GM21515 (cell line): ENCODE measurements around the gene DDX42.
"Not testable (repeated sequence)": the region's sequence is repeated elsewhere in the genome, so short reads cannot be mapped to it uniquely, and the experiment has no call there.

ENCODE experiments used
- ATAC-seq: cut with Tn5 transposase; IDR thresholded peaks from one replicate; pipeline ENCODE4 v1.9.1; 2021; ENCODE audit not compliant: unreplicated experiment

DDX42 gene

DNA sequence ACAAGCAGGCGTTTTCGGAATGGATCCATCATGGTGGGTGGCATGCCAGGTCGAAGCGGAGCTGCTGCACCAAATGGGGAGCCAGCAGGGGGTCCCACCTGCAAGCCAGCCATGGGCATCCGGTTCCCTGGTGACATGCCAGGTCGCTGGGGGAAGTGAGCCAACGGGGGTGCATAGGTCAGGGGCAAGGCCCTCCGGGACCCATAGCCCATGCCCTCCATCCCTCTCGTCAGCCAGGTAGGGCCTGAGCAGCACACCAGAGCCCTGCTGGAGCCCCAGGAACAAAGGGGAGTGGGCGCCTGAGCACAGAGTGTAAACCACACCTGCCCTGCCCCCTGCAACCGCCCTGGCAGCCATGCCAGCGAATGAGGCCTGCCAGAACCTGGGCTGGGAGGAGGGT is 63.5 kb downstream of the DDX42 start:
- ATAC-seq: no peak

DNA sequence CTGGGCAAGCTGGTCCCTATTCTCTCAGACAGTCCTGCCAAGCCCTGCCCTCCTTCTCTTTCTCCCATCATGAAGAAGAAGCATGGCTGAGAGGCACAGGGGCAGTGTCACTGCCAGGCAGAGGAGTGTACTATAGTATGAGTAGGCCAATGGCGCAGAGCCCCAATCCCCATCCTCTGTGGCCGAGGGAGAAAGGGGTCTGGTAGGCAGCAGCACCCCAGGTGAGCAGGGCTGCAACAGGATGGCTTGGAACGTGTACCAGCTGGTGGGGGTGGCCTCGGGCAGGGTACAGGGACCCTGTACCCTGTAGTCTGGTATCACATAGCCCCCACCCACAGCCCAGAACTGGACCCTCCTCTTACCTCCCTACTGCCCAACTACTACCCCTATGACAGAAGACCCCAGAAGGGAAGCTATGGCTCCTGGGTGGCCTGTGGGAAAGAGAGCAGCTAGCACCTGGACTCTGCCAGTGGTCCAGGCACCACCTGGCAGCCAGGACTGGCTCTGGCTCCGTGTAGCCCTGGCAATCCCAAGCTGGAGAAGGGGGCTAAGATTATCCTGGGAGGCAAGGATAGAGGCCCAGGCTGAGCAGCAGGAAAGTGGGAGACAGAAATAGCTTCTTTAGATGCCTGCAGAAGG is 64.1 kb downstream of the DDX42 start:
- no peak for ATAC-seq

DNA sequence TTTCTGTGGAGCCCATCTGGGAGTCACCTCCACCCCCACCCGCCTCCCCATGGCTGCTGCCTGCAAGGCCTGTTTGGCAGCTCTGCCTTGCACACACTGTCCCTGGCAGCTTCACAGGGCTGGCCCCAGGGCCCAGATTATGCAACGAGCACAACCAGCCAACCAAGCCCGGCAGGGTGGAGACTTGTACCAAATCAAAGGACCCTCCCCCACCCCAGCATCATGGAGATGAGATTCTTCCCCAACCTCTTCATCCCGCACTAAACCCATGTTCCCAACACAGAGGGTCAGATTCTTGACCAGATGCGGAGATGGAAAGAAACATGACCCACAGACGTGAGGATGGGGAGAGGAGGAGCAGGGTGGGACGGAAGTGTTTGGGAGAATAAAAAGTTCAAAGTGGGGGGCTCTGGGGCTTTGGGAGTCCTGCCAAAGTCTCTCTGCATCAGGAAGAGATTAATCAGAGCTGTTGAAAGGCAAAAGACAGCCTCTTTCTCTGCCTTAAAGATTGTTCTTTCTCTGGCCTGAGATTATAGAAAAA is 64.7 kb downstream of the DDX42 start:
- ATAC-seq: no peak

DNA sequence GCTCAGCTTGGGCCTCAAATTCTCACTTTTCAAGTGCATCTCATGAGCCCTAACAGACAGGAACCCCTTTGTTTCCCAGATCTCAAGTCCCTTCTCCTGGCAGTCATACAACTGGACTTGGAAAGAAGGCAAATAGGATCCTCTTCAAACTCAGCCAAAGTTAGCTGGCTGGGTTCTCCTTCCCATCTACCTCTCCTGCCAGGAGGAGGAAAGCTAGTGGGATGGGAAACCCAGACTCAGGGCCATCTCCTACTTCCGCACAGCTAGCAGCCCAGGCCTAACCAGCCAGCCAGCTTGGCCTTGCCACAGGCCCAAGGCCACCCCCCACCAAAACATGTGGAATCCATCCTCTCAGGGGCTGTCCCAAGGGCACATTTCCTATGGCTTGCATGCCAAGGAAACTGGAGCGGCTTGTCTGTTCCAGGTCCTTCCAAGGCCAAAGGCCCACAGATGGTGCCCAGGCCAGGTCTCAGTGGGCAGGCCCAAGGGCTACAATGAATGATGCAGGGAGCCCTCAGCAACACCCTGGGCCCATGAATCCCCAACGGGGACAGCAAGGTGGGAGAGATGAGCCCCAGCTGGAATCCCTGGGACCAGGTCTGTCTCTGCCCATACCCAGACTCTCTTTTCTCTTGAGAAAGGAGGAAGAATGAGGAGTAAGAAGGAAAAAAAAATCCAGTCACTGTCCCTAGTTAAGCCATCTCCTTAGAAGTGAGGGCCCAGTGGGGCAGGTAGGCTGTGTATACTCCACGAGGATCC is 66.8 kb downstream of the DDX42 start:
- no peak for ATAC-seq

DNA sequence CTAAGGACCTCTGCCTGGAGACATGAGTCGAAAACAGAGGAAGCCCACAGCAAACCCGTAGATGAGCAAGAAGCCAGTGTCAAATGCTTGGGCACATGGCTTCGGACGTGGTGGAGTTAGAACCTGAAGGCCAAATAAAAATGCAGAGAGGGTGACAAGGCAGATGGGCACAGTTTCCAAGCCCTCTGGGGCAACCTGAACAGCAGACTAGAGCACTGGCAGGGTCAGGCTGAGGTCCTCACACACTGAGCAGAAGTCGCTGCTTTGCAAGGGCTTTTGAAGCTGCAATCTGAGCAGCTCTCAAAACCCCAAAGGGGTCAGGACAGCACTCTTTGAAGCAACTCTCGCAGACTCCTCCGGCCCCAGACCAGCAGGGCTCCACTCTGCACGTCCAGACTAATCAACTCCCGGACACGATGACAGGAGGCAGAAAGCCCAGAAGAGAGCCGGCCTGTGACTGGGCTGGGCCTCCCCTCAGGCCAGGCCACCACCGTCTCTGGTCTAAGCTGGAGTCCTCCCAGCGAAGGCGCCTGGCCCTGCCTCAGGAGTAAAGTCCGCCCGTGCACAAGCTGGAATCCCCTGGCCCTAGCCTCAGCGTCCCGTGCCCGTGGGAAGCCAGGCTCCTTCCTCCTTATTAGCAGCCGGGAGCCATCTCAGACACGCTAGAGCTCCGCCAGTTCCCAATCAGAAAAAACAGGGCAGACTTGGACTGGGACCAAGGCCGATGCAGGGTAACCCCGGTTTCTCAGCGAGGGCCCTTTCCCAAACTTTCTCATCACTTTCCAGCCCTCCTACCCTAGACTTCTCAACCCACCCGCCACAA is 67.6 kb downstream of the DDX42 start:
- ATAC-seq: no peak

DNA sequence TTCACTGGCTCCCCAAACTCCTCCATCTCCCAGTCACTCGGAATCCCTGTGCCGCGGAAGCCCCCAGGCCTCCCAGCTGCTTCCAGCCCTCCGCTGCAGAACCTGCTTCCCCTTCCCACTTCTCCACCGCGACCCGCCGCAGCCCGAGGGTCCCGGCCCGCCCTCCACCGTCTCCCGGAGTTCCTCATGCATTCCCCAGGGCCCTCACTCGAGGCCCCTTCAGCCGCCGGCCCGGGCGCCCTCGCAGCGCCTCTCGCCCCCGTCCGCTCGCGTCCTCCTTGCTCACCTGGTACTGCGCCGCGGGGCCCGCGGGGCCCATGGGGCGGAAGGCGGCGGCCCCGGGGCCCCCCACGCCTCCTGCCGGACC is 68.2 kb downstream of the DDX42 start:
- no peak for ATAC-seq

DNA sequence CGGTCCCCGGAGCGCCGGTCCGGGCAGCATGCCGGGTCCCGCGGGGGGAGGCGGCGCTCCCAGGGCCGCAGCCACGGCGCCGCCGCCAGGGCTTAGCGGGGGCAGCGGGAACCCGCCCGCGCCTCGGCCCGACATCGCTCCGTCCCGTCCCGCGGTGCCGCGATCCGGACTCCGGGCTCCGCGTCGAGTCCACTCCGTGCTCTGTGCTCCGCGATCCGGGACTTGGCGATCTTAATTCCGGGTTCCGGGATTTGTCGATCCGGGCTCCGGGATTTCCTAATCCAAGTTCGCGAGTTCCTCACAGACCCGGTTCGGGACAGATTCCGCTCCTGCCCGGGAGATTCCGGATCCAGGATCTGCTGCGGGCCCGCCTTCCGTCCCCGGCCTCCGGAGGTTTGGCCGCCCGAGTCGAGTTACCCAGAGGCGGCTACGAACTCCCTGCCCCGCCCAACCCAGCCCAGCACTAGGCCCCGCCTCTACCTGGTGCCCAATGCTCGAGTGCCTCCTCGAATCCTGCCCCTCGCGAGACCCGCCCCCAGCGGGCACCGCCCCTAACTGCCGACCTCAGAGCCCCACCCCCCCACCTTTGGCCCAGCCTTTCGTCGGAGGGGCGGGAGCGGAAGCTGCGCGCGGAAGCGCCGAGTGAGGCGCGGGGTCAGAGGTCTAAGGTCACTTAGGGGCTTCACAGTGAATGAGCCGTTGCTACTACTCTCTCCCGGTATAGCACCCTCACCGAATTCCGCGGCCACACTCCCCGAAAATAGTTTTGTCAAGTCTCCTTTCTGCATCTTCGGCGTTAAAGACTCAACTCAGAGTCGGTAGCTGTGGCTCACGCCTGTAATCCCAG is 68.8 kb downstream of the DDX42 start, which contains the start of gene SMARCD2:
SMARCD2 (minus strand) TSS at position 146 of the 847 bp plus-strand sequence; CDS start at position 135, 11 bp downstream.
- peak; percentile 67 for ATAC-seq

DNA sequence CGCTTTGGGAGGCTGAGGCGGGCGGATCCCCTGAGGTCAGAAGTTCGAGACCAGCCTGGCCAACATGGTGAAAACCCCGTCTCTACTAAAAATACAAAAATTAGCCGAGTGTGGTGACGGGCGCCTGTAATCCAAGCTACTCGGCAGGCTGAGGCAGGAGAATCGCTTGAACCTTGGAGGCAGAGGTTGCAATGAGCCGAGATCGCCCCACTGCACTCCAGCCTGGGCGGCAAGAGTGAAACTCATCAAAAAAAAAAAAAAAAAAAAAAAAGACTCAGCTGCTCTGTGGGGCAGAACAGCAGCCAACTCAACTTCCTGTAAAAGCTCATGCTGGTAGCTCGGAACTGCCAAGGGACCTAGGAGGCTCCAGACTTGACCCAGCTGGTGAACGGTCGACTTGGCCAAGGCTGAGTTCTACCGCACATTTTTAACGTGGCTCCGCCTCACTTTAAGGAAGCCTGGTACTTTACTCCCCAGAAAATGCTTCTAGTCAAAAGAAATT is 69.5 kb downstream of the DDX42 start:
- not testable (repeated sequence) for ATAC-seq

DNA sequence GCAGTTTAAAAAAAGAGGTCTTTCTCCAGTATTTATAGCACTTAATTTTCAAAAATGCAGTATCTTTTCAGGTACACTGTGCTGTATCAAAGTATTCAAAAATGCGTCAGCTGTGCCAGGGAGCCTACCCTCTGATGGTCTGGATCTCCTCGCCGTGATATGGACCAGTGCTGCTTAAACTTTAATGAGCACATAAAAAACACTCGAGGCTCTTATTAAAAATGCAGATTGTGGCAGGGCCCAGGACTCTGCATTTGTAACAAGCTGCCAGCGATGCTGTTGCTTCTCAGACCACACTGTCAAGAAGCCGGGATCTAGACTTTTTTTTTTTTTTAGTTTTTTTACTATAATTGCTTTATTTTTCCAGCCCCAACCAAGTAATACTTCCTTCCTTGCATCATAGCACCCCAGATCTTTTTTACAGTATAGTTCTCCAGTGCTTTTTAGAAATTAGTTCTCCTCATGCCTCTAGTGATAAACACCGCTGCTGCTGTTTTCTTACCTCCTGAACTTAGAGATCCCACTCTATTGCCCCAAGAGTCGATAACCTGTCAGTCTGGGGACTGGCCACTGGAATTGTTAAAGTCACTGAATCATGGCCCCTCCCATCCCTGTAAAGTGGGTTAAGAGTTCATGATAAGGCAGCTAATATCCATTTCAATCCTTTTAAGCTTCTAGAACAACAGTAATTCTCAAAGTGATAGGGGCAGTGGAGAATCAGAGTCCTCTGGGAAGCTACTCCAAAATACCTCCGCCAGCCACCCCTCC is 70.1 kb downstream of the DDX42 start:
- no peak for ATAC-seq

DNA sequence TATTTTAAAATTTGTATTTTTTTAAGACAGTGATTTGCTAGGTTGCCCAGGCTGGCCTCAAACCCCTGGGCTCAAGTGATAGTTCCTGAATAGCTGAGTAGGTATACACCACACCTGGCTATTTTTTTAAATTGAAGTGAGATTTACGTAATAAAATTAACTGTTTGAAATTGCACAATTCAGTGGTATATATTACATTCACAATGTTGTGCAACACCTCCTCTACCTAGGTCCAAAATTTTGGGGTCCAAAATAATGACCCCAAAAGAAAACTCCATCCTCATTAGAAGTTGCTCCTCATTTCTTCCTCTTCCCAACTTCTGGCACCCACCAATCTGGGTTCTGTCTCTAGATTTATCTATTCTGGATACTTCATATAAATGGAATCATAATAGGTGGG is 71.5 kb downstream of the DDX42 start:
- no peak for ATAC-seq

DNA sequence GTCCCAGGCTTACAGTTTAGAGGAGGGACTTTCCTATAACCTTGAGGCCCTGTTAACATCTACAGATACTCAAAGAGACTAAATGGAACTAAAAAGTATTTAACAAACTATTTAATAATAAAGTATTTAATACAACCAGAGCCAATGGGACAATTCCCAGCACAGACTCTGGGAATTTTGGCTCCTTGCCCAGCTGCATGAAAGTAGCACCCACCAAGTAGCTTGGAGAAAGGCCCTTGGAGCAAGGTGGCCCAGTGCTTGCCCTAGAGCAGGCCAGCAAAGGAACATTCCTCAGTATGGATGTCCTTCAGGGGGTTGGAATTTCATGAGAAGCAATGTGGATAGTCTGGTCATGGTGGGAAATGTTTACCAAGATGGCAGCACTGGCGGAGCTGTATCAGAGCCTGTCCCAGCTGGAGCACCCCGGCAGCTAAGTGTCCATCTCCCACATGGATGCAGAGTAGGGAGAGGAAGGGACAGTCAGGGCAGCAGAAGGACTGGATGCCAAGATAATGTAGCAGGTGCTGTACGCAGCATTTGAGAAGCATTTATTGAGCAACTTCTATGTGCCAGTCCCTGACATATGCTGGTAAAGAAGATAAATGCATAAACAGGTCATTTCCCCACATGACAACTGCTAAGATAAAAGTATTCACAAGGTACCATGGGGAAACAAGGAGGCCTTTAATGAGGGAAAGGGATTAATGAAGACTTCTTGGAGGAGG is 73.7 kb downstream of the DDX42 start:
- no peak for ATAC-seq

DNA sequence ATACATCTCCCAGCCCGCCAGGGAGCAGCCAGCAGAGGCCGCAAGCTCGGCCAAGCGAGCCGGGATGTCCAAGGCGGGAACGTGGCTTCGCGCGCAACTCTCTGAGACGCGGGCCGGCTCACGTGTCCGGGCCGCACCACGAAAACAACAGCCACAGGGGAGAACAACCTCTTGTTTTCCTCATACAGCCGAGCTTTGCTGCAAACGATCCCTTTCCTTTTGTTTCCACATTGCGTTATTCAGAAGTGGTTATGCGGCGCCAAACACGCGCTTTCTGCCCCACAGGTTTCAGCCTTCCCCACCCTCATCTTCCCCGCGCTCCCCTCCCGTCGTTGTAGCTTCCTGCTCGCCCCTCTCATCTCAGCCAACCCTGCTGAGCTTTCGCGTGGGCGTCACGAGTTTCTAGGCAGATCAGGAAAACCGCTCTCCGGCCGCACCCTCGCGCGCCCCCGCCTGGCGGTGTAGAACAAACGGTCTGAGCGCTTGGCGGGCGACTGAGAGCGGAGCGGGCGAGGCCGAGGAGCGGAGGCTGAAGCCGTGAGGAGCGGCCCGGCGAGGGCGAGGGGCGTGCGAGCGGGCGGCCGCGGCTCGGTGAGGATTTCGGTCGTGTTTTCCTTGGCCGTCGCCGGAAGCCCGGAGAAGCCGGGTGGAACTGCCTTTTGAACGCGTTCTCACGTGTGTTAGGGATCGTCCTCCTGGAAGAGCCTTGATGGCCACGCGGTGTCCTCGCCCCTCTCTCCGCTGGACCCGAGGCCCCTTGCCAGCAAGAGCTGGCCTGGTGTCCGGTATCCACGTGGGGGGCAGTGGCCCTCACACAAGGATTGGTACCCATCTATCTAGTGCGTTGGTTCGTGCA is 75.1 kb downstream of the DDX42 start:
- peak; percentile 53 for ATAC-seq

DNA sequence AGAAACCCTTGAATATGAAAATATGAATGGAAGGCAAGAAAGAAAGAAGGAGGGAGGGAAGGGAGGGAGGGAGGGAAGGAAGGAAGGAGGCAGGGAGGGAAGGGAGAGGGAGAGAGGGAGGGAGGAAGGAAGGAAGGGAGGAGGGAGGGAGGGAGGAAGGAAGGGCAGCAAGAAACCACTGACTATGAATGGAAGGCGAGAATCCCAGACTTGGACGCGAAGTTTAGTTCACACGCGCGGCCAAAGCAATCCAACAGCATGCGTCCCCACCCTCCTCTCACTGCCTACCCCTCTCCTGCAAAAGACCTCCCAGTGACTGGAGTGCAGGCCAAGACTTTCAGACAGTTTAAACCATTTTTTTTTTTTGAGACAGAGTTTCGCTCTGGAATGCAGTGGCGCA is 76.4 kb downstream of the DDX42 start:
- ATAC-seq: no peak

DNA sequence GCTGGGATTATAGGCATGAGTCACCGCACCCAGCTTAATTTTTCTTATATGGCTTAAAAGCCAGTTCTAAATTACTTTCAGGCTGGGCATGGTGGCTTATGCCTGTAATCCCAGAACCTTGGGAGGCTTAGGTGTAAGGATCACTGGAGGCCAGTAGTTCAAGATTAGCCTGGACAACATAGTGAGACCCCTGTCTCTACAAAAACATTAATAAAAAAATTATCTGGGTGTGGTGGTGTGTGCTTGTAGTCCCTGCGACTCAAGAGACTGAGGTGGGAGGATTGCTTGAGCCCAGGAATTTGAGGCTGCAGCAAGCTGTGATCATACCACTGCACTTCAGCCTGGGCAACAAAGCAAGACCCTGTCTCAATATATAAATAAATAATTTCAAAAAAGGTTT is 79.3 kb downstream of the DDX42 start:
- no peak for ATAC-seq

DNA sequence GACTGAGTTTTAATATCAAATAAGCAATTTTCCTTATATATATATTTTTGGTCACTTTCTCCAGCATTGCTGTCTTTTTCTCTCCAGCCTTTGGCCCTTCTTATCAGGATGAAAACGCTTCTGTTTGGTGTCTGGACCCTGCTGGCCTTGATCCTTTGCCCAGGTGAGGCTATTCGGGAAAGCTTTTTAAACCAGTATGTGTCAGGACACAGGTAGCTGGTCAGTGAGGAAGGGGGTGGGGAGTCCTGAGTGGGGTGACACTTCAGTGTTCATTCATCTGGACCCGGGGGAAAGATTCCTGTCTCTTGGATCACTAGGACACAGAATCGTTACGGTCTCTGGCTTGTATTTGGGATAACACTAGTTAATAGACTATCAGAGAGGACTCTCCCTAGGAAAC is 80.7 kb downstream of the DDX42 start:
- no peak for ATAC-seq

DNA sequence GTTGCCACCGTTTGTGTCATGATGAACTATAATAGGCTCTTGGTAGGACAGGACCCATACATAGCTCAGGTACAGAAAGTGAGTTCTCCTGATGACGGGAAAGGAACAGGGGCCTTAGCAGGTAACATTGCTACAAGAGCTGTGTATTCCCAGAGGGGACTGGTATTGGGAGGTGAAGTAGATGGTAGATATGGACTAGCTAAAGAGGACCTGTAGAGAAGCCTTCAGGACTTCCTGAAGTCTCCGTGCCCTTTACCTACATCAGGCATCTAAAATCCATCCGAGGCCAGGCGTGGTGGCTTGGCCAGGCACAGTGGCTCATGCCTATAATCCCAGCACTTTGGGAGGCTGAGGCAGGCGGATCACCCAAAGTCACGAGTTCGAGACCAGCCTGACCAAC is 81.2 kb downstream of the DDX42 start:
- no peak for ATAC-seq

DNA sequence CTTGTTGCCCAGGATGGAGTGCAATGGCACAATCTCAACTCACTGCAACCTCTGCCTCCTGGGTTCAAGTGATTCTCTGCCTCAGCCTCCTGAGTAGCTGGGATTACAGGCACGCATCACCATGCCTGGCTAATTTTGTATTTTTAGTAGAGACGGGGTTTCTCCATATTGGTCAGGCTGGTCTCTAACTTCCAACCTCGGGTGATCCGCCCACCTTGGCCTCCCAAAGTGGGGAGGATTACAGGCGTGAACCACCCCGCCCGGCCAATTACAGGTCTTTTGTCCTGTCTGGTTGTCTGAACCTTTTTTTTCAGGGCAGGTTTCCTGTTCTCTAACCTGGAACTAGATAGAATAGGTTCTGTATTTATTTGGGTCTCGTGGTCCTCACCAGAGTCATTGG is 82.5 kb downstream of the DDX42 start:
- ATAC-seq: not testable (repeated sequence)

DNA sequence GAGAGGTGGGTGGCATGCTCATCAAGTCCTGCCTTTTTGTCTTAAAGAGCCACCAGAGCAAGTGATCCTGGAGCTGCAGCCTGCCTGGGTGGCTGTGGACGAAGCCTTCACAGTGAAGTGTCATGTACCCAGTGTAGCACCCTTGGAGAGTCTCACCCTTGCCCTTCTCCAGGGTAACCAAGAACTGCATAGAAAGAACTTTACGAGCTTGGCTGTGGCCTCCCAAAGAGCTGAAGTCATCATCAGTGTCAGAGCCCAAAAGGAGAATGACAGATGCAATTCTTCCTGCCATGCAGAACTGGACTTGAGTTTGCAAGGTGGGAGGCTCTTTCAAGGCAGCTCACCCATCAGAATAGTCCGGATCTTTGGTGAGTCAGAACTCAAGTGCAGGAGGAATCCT is 85.3 kb downstream of the DDX42 start:
- ATAC-seq: no peak
